HG02763 (cell line): ENCODE measurements around the gene SLC7A8.
"Not testable (repeated sequence)": the region's sequence is repeated elsewhere in the genome, so short reads cannot be mapped to it uniquely, and the experiment has no call there.

Experiments
- ATAC-seq: cut with Tn5 transposase; IDR thresholded peaks from one replicate; pipeline ENCODE4 v1.9.1; 2021; ENCODE audit warnings: mild to moderate bottlenecking, moderate library complexity; ENCODE audit not compliant: unreplicated experiment

Gene SLC7A8

GRCh38 chr14:23115039-23115731 lies 68.3 kb downstream of the SLC7A8 start:
- ATAC-seq: no peak

- no peak for ATAC-seq
Observed at GRCh38 chr14:23114669-23115038, 68.8 kb downstream of the SLC7A8 start.

- no peak for ATAC-seq
Observed at GRCh38 chr14:23114120-23114458, 69.4 kb downstream of the SLC7A8 start.

GRCh38 chr14:23113431-23114119 lies 69.9 kb downstream of the SLC7A8 start:
- no peak for ATAC-seq

DNA sequence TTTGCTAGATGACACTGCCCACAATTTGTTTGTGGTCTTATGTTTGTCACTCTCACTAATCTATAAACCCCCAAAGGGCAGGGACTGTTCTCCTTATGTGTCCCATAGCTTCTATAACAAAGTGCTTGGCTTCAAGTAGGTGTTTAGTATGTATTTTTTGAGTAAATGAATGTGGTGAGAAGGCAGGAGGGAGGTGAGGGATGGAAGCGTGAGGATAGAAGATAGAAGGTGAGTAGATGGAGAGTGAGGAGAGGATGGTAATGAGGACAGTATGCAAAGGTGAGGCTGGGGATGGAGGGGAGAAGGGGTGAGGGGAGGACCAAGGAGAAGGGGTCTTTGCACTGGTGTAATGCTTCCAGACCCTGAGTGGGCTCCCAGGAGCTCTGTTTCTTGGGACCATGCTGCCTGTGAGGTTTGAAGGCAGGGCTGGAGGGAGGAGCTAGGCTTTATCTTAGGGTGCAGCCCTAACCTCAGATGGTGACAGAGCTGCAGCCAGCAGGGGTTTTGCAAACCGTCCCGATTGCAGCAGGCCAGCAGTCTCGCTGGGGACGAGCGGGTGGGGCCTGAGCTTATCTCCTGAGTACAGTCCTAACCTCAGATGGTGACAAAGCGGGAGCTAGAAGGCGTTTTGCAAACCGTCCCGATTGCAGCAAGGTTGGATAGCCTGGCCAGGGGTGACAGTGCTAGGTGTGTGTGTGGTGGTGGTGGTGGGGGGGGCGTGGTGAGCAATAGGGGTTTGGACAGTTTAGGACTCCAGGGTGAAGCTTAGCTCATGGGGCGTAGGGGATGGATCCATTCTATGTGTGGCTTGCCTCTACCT lies 70.9 kb downstream of the SLC7A8 start:
- no peak for ATAC-seq

GRCh38 chr14:23110579-23111365 lies 72.7 kb downstream of the SLC7A8 start:
- no peak for ATAC-seq

GRCh38 chr14:23109769-23110168 lies 73.7 kb downstream of the SLC7A8 start:
- no peak for ATAC-seq

DNA sequence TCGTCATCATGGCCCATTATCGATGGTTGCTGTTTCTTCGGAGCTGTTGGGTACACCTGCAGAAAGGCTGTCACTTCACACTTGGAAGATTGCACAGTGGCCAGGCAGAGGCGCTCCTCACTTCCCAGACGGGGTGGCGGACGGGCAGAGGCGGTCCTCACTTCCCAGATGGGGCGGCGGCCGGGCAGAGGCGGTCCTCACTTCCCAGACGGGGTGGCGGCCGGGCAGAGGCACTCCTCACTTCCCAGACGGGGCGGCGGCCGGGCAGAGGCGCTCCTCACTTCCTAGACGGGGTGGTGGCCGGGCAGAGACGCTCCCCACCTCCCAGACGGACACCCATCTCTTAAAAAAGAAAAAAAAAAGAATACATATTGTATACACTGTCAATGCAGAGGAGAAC lies 75.3 kb downstream of the SLC7A8 start:
- not testable (repeated sequence) for ATAC-seq

DNA sequence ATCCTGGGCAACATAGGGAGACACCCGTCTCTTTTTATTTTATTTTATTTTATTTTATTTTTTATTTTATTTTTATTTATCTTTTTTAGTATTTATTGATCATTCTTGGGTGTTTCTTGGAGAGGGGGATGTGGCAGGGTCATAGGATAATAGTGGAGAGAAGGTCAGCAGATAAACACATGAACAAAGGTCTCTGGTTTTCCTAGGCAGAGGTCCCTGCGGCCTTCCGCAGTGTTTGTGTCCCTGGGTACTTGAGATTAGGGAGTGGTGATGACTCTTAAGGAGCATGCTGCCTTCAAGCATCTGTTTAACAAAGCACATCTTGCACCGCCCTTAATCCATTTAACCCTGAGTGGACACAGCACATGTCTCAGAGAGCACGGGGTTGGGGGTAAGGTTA lies 75.8 kb downstream of the SLC7A8 start:
- not testable (repeated sequence) for ATAC-seq

DNA sequence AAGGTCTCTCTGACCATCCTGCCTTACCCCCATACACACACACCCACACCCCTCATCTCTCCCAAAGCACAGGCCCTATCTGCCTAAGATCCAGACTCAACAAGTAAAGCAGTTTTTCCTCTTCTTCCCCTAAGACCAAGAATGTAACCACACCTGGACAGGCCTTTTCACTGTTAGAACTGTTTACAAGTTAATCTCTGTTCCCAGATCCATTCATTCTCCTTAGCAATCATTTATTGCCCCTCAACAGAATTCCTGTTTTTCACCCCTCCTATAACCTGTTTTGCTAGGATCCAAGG lies 76.8 kb downstream of the SLC7A8 start:
- ATAC-seq: no peak

GRCh38 chr14:23105348-23105824 lies 78.1 kb downstream of the SLC7A8 start:
- no peak for ATAC-seq

DNA sequence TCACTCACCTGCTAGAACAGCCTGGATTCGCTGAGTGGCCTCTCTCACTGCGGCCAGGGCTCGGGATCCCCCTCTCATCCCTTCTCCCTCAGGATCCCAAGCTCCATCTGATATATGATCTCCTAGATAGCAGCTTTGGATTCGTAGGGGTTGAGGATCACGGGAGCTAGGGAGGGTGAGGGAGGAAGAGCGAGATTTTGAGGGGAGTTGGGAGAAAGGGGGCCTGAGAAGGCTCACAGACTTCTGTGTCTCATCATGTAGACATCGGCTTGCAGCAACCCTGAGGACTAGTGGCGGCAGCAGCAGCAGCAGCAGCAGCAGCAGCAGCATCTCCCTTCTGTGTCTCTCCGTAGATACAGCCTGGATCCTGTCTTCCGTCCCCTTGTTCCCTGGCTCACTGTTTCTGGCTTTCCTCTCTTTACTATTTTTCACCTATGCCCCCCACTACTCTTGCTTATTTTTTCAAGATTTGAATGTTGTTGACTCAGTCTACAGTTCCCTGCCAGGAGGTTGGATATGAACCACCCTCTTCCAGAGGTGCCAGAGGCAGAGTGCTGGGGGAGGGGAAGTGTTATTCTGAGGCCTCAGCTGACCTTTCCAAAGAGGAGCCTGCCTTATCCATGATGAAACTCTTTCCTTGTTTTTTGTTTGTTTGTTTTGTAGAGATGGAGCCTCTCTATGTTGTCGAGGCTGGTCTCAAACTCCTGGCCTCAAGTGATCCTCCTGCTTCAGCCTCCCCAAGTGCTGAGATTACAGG lies 78.7 kb downstream of the SLC7A8 start, which contains the start of gene CIROP:
CIROP (minus strand) TSS at position 399 of the 757 bp plus-strand sequence; CDS start at position 330, 69 bp downstream.
- ATAC-seq: no peak

- ATAC-seq: no peak
Observed at GRCh38 chr14:23104070-23104590, 79.3 kb downstream of the SLC7A8 start.

DNA sequence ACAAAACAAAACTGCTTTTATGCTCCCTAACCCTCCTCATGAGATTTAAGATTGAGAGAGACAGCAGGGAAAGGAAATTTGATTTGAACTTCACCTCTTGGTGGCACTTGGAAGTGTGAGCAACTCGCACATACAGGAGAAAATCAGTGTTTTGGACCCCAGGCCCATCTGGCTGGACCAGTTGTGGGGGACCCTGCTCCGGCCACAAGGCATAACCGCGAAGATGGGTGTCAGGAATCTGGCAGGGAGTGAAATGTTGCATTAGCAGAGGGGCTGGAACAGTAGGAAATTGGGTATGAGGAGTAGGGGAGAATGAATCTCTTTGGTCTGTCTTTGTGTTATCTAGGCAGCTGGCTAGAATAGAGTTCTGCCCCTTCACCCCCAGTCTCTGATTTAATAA lies 79.9 kb downstream of the SLC7A8 start:
- ATAC-seq: no peak

GRCh38 chr14:23102801-23103200 lies 80.7 kb downstream of the SLC7A8 start:
- no peak for ATAC-seq

DNA sequence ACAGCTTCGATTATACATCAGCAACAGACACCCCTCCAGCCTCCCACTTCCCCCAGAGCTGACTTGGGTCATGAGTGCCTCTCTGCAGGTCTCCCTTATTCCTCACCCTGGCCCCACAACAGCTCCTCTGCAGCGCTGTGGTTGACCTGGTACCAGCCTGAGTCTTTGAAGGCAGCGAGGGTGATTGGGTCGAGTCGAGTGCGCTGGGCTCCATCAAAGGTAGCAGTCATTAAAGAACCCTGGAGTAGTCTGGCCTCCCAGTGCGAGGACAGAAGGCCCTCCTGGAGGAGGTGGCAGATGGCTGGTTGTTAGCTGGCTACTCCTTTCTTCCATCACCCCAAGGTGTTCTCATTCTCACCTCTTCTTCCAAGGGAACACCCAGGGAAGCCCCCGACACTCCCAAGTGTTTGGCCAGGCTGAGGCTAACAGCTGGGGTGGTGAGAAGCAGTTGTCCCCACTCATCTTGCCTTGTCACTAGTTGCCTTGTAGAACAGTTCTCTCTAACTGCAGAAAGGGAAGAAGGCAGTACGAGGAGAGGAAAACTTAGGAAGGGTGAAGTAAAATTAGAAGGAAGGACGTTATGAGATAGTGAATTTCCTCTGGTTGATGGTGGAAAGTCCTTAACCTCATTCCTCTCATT lies 81.4 kb downstream of the SLC7A8 start:
- no peak for ATAC-seq

DNA sequence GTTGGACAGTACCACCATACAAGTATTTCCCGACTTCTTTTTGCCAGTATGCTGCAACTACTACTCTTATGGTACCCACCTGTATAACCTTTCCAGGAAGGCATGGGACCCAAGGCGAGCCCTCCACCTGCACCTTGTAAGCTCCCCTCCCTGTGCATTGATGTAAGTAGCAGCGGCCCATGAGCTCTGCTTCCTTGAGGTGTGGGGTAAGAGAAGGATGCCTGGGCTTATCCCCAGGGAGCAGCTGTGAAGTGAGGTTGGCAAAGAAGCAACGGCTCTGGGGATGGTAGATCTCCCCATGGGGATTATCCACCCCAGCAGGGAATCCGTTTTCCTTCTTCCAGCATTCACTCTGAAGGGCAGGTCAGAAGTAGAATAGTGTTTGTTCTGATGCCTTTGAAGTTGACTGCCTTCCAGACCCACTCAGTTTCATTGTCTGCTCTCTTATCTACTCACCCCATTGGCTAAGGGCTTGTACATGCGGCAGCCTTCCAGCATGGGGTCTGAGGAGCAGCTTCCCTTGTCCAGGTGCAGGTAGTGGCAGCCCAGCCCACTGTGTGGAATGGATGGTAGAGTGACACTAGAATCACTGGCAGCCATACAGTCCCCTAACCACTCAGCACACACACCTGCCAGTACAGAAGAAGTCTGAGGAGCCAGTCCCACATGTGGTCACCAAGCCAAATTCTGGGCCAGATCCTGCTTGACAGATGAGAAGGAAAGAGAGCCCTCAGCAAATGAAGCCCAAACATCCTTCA lies 82.1 kb downstream of the SLC7A8 start:
- ATAC-seq: no peak

DNA sequence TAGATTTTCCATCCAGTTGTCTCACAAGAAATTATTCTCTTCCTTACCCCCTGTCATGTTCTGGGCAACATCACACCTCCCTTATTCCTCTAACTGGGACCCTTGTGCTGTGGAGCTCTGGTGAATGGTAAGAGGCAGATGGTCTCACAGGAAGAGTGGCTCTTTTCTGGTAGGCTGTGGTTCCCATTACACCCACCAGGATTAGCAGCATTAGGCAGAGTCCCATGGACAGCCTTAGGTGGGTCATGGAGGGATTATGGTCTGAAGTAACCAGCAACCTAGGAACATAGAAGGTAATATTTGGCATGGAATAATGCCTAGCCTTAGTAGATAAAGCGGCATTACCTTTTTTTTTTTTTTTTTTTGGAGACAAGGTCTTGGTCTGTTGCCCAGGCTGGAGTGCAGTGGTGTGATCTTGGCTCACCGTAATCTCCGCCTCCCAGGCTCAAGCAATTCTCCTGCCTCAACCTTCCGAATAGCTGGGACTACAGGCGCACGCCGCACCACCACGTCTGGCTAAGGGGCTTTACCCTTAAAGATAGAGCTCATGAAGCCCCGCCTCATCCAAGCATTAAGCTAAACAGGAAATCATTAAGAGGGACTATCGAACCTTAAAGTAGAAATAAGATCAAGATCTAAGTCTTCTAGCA lies 84.1 kb downstream of the SLC7A8 start:
- no peak for ATAC-seq
